CD4-positive, alpha-beta T cell treated with Interleukin-6 for 4 hours (primary cell): ENCODE results near the gene NFE2L1.
"Not testable (repeated sequence)": the region's sequence is repeated elsewhere in the genome, so short reads cannot be mapped to it uniquely, and the experiment has no call there.

Source experiments
- DNase-seq: peaks from one replicate; pipeline ENCODE4 v3.0.0-alpha.2; 2020; ENCODE audit warnings: mixed read lengths

Gene NFE2L1

GRCh38 chr17:48070195-48070594 is 22.0 kb downstream of the NFE2L1 start:
- no peak for DNase-seq

DNA sequence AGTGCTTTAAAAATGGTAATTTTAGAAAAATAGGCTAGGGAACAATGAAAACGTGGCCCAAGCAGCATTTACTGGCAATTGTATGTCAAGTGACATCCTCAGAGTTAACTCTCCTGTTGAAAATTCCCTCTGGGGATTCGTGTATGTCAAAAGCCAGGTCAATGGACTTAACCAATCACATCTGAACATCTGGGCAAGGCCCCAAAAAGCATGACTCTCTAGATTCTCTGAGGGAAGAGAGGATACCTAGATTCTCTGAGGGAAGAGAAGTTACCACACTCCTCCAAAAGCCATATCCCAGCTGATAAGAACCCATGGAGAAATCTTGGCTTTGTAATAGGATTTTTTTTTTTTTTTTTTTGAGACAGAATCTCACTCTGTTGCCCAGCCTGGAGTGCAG is 23.5 kb downstream of the NFE2L1 start:
- DNase-seq: no peak

DNA sequence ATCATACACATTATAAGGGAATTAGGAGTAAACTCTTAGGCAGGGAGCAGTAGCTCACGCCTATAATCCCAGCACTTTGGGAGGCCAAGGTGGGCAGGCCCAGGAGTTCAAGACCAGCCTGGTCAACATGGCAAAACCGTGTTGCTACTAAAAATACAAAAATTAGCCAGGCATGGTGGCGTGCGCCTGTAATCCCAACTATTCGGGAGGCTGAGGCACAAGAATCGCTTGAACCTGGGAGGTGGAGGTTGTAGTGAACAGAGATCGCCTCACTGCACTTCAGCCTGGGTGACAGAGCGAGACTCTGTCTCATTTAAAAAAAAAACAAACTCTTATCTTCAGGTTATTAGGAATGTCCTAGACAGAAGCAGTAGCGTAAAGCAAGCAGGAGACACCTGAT is 24.7 kb downstream of the NFE2L1 start:
- DNase-seq: not testable (repeated sequence)

DNA sequence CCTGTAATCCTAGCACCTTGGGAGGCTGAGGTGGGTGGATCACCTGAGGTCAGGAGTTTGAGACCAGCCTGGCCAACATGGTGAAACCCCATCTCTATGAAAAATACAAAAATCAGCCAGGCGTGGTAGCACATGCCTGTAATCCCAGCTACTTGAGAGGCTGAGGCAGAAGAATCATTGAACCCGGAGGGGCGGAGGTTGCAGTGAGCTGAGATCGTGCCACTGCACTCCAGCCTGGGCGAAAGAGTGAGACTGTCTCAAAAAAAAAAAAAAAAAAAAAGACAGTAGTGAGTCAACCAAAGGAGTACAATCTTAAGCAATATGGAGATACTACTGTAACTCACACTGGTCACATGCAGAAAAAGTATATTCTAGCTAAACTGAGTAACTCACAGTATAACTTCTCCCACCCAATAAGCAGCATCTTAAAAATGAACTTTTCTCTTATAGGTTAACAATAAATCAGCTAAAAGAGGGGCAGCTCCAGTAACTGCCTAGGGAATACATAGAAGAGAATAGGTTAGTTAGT is 25.5 kb downstream of the NFE2L1 start:
- DNase-seq: not testable (repeated sequence)

- peak; percentile 81 for DNase-seq
Observed at GRCh38 chr17:48074322-48075081, 26.3 kb downstream of the NFE2L1 start.

GRCh38 chr17:48077152-48077551 is 29.0 kb downstream of the NFE2L1 start:
- not testable (repeated sequence) for DNase-seq

GRCh38 chr17:48081858-48082257 is 33.7 kb downstream of the NFE2L1 start:
- no peak for DNase-seq

GRCh38 chr17:48084932-48085331 is 36.8 kb downstream of the NFE2L1 start:
- DNase-seq: no peak

GRCh38 chr17:48093341-48094045 is 45.3 kb downstream of the NFE2L1 start:
- no peak for DNase-seq

DNA sequence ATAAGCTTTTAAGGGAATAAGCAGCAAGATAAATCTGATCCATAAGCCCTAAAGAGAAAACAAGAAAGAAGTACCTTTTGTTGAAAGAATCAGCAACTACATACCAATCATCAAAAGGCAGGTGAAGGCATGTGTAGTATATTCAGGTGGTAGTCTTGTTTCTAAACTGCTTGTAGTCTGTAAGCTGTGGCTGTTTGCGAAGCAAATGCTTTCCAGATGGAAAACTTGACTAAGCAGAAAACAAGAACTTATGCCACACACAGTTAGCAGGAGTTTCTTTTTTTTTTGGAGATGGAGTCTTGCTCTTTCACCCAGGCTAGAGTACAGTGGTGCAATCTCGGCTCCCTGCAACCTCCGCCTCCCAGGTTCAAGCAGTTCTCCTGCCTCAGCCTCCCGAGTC is 47.5 kb downstream of the NFE2L1 start:
- no peak for DNase-seq

- no peak for DNase-seq
Observed at GRCh38 chr17:48100160-48100559, 52.0 kb downstream of the NFE2L1 start.

DNA sequence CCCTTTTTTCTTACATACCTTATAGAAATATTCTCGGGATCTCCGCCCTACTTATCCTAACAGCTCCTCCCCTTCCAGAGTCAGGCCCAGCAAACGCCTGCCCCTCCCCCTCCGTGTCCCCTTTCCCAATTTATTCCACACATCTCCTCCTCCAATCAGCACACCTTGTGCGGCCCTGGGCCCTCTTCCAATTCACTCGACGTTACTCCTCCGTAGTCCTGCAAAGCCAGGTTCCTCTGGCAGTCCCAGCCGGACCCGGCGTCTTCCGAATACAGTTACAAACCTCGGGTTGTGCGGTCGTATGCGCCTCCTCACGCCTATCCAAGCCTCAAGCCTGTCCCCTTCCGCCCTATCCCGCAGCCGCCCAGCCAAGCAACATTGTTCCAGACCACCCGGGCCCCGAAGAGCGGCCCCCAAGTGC is 52.4 kb downstream of the NFE2L1 start:
- peak; percentile 9 for DNase-seq

DNA sequence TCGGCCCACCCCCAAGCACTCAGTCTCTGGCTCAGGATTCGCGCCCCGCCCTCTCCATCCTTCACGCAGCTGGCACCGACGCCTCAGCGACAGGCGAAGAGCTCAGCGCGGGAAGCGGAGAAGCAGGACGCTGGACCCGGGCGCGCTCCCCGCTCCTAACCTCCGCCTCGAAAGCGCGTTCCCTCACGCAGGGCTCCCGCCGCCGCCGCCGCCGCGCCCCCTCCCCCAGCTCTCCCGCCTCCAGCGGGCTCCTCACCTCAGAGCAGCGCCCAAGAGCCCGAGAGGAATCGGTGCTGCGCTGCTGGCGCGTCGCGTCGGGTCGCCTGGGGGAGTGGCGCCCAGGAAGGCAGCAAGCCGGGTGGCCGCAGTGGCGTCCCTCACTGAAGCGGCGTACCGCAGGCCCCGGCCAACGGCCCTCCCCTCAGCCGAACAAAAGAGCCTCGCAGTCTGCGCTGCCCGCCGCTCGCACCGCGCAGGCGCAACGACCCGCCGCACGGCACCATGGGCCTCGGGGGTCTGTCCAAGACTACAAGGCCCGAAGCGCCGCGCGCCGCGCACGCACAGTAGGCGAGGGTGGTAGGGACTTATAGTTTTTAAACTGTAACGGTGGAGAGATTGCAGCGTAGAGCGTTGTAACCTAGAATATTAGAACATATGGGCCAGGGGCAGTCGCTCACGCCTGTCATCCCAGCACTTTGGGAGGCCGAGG is 53.0 kb downstream of the NFE2L1 start, which contains the start of gene CBX1:
Gene CBX1, minus strand, starts transcription at position 467 of the 709 bp plus-strand sequence. CDS start 24,474 bp downstream, outside the sequence.
- DNase-seq: peak; percentile 96

DNA sequence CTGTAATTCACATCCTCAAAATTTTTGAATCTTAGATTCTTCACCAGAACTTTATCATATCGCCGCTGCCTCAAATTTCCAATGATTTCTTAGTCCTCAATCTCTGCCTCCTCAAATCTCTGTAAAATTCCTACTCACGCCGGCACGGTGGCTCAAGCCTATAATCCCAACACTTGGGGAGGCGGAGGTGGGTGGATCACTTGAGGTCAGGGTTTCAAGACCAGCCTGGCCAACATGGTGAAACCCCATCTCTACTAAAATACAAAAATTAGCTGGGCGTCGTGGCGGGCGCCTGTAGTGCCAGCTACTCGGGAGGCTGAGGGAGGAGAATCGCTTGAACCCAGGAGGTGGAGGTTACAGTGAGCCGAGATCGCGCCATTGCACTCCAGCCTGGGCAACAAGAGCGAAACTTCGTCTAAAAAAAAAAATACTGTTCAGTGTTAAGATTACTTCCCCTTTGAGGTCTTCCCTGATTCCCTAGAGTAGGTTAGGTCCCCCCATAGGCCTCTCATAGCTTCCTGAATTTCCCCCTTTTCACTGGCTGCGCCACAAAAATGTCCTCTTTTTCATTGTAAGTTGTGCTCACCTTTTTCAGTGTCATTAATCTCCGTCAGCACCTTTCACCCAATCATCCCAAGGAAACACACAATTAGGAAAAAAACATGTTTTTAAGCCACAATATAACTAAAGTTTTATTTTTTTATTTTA is 54.0 kb downstream of the NFE2L1 start:
- no peak for DNase-seq

DNA sequence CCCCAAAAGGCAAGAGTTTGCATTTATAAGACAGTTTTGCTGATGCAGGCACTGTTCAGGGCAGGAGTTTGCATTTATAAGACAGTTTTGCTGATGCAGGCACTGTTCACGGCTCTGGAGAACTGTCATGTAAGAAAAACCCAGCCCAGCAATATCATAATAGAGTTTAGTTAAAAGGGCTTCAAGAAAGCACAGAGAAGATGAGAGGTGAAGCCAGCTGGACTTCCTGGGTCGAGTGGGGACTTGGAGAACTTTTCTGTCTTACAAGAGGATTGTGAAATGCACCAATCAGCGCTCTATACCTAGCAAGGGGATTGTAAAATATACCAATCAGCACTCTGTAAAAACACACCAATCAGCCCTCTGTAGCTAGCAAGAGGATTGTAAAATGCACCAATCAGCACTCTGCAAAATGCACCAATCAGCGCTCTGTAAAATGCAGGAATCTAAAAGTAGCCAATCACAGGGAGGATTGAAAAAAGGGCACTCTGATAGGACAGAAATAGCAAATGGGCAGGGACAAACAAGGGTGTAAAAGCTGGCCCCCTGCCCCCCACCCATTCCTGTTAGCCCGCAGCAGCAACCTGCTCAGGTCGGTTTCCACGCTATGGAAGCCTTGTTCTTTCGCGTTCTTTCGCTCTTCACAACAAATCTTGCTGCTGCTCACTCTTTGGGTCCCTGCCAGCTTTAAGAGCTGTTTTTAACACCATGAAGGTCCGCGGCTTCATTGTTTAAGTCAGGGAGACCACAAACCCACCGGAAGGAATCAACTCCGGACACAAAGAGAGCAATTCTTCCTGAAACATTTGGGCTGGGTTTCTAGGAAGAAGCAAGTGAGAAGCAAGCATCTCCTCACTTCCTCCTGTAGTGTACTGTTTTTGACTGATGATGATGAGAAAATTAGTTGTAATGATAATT is 54.9 kb downstream of the NFE2L1 start:
- no peak for DNase-seq

GRCh38 chr17:48104440-48104839 is 56.3 kb downstream of the NFE2L1 start:
- no peak for DNase-seq

- no peak for DNase-seq
Observed at GRCh38 chr17:48106802-48107136, 58.6 kb downstream of the NFE2L1 start.

DNA sequence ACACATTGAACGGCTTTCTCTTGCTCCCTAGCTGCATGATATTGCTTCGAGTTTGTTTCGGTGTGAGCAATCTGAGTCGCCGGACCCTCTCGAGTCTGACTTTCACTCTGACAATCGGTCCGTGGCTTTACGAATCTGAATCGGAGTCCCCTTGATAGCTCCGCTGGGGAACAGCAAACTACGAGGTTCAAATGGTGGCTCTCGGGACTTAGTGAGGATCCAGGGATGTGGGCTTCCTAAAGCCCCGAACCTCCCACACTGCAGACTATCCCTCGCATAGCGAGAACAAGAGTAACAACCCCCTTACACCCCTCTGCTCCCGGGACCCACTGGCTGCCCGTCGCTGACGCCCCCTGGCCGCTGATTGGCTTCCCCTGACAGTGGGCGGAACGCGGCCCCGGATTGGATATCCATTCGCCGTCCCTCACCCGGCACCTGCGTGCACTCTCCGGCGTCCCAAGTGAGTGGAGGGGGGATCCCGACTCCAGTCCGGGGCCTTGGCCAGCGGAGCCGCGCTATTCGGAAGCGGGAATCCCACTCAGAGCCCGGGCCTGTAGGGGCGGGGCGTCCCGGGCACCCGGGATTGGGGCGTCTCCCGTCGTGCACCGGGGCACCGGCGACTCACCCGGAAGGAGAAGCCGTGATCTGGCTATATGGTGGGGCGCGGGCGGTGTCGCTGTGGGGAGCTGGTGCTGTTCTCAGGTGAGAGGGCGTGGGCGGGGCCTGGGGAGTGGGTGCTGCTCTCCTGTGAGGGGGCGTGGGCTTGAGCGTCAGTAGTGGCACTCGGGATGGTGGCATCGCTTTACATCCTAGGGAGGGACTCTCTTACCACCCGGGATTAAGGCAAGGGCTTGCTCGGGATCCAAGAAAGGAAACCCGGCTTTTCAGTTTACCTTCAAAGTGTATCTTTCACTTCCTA is 59.2 kb downstream of the NFE2L1 start, which contains the start of gene SNX11:
Gene SNX11, plus strand, starts transcription at position 630 of the 919 bp plus-strand sequence. CDS start 4,278 bp downstream, outside the sequence.
- DNase-seq: peak; percentile 98

DNA sequence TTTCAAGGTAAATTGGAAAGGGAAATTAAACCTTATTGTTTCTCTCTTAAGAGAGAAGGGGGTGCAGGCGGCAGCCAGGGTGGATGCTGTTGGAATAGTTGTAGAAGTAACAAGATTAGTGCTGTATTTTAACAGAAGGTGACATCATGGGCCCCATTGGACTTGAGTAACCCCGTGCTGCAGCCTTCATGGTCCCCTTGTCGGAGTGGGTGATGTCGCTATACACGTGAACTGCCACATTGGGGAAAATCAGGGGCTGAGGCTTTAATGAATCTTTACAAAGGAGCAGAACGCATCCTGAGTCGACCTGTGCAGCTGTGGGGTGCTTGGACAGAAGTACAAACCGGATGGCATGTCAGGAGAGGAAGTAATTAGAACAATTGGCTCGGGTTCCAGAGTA is 62.6 kb downstream of the NFE2L1 start:
- no peak for DNase-seq
